ENCODE measurements around the gene CHRNA4. TPM values are rescaled to one million over a fixed set of nuclear protein-coding genes. Genes with fewer than 3 reads are reported as not detected.

CHRNA4 gene
- total and polyA plus RNA-seq, 2 donors (not counting 3 experiments of a cell fraction or from before 2014, with no cell fraction given), result not detected

DNA sequence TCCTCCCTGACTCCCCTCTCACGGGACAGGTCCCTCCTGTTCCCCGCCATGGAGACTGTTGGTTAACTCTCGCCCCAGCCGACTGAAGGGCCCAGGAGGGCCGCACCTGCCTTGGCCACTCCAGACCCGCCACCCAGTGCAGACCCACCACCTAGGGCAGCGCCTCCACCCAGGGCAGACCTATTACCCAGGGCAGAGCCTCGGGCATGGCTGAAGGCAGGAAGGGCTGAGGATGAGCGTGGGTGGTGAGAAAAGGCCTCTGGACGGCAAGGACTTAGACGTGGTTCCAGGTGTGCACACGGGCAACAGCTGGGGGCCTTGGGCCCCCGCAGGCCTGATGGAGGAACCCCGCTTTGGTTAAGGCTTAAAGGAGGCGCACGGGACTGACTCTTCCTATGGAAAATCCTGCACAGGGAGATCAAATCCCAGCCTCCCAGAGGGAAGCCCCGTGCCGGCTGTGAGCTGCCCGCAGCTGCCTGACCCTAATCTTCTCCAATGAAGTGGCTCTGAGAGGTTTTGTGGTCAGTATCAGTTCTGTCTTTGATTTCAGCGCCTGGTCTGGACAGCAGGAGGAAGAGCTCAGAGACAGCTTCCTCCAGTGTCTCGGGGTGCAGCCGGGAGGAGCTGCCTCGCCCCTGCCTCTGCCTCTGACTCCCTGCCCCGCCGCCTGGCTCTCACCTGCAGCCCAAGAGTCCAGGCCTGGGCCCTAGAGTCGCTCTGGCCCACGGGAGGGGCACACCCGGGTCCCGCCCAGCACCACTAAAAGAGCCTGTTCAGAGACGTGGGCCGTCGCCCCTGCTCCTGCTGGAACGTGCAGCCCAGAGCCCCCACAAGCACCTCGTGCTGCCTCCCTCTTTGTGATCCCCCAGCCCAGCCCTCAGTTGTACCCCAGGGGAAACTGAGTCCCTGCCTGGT lies 12.1 kb upstream of the CHRNA4 start:
- Histone ChIP-seq H3K4me1 (ENCODE audit: control insufficient read depth, extremely low read depth, insufficient read depth, low read length) (no peaks in the 10 kb centered on the region), H3K4me3 (replicated peaks in 1 of 3; ENCODE audit: insufficient read depth in 1 of 3, low read depth in 1 of 3, low read length in 3 of 3) (no peak overlapping the region), H3K27me3 (ENCODE audit: control insufficient read depth in 2 of 2, insufficient read depth in 2 of 2, low read length in 2 of 2) (peaks cover 0 to 3% of the 10 kb centered on the region in 2 experiments), H3K27ac (ENCODE audit: insufficient read depth, low read depth, low read length) (no peak overlapping the region), H3K79me2 (ENCODE audit: control insufficient read depth, insufficient read depth, low read length) (no peaks in the 10 kb centered on the region), H3K9me3 (replicated peaks; ENCODE audit: control insufficient read depth, insufficient read depth, low read length) (no peaks in the 10 kb centered on the region), H4K20me1 (replicated peaks; ENCODE audit: control insufficient read depth, extremely low read depth, insufficient read depth, low read length) (no peaks in the 10 kb centered on the region), H3K9ac (replicated peaks; ENCODE audit: extremely low read depth, insufficient read depth, low read length) (no peak overlapping the region), H2AFZ (ENCODE audit: low read depth, low read length) (no peak overlapping the region), H3K9me1 (replicated peaks; ENCODE audit: control insufficient read depth, extremely low read depth, insufficient read depth, low read length) (no peaks in the 10 kb centered on the region), H3K4me2 (ENCODE audit: insufficient read depth, low read length) (no peak overlapping the region), H3K36me3 (ENCODE audit: control insufficient read depth in 2 of 2, extremely low read depth in 1 of 2, insufficient read depth in 2 of 2, low read length in 2 of 2) (no peaks in the 10 kb centered on the region)
- intact Hi-C loops (cut with micrococcal nuclease), result no loop called here
- no TSS peak for BruUV-seq (replicated peaks)
- TF ChIP-seq MYC (IDR thresholded peaks at IDR 0.05; ENCODE audit: low read depth, low read length) (no peak), POLR2A (IDR thresholded peaks at IDR 0.05; ENCODE audit: low read depth, low read length) (no peak), JUN (IDR thresholded peaks at IDR 0.05; ENCODE audit: borderline replicate concordance, insufficient read depth, insufficient read length, low read depth) (no peak), EZH2 (IDR thresholded peaks at IDR 0.05; ENCODE audit: borderline replicate concordance, low read depth, low read length, severe bottlenecking) (no peak), FOS (IDR thresholded peaks at IDR 0.05; ENCODE audit: borderline replicate concordance, insufficient read depth, low read length) (no peak), GATA2 (IDR thresholded peaks at IDR 0.05; ENCODE audit: insufficient read depth, insufficient read length, low read depth, low read length) (no peak), POLR2AphosphoS5 (IDR thresholded peaks at IDR 0.05; ENCODE audit: insufficient read depth, low read depth, low read length) (no peak)
- TF ChIP-seq, protein P1, sequence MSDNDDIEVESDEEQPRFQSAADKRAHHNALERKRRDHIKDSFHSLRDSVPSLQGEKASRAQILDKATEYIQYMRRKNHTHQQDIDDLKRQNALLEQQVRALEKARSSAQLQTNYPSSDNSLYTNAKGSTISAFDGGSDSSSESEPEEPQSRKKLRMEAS (IDR thresholded peaks at IDR 0.05; ENCODE audit: insufficient read depth, insufficient read length), result no peak
- TF ChIP-seq, protein P2, sequence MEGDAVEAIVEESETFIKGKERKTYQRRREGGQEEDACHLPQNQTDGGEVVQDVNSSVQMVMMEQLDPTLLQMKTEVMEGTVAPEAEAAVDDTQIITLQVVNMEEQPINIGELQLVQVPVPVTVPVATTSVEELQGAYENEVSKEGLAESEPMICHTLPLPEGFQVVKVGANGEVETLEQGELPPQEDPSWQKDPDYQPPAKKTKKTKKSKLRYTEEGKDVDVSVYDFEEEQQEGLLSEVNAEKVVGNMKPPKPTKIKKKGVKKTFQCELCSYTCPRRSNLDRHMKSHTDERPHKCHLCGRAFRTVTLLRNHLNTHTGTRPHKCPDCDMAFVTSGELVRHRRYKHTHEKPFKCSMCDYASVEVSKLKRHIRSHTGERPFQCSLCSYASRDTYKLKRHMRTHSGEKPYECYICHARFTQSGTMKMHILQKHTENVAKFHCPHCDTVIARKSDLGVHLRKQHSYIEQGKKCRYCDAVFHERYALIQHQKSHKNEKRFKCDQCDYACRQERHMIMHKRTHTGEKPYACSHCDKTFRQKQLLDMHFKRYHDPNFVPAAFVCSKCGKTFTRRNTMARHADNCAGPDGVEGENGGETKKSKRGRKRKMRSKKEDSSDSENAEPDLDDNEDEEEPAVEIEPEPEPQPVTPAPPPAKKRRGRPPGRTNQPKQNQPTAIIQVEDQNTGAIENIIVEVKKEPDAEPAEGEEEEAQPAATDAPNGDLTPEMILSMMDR (IDR thresholded peaks at IDR 0.05; ENCODE audit: extremely low read depth in 1 of 2, insufficient read depth in 1 of 2, low read depth in 1 of 2, low read length in 2 of 2), result no peak
- no peak for FAIRE-seq
- dilution Hi-C loops (cut with MboI; ENCODE audit: extremely low pct_ligation_motif_present, low sequenced_read_pairs), result no loop called here
- ChIA-PET CTCF (interaction anchor here (1.0 to 1.7 kb wide), 3 partner anchors 8 to 64 kb away, joined by 3 to 4 read pairs (median 4); no protein-coding TSS in a partner anchor), POLR2A (no interaction called here)
- no peak for DNase-seq (ENCODE audit: low read depth, low spot score)

Measured in endothelial cell of umbilical vein (primary cell).